Ishikawa (cell line): Measurements from ENCODE around the gene TMUB1.

Source experiments
- EP300 ChIP-seq: IDR thresholded peaks from 2 replicates; pipeline ENCODE4 v1.6.1; 2012; ENCODE audit warnings: borderline replicate concordance
- FOXM1 ChIP-seq: IDR thresholded peaks from 2 replicates; pipeline ENCODE4 v1.6.1; 2012; ENCODE audit warnings: low read depth, borderline replicate concordance

DNA sequence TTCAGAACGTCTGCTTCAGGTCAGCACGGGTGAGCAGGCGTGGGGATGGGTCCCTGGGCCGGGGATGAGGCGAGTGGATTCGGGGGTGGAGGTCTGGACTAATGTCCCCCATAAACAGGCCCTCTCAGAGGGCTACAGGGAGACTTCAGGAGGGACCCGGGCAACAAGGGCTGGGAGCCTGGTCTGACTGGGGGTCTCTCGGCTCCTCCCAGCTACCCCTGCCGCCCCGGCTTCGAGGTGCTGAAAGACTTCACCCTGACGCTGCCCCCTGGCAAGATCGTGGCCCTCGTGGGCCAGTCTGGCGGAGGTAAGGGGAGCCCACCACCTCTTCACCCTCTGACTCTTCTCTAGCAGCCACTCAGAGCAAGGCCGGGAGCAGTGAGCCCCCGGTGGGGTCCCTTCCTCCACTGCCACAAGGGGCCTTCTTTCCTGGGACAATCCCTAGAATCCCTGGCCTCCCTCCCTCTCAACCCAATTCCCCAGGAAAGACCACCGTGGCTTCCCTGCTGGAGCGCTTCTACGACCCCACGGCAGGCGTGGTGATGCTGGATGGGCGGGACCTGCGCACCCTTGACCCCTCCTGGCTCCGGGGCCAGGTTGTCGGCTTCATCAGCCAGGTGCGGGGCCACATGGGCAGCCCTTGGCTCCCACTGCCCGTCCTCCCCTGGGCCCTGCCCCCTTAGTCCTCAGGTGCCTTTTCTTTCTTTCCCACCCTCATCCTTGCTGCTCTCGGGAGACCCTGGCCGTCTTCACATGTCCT, 42.5 kb downstream of the TMUB1 start:
- no peak for TF ChIP-seq FOXM1
- TF ChIP-seq EP300 = no peak
